Stomach (tissue), 9 donors: ENCODE data around the gene CSMD2. TPM values are rescaled to one million over a fixed set of nuclear protein-coding genes. Genes with fewer than 3 reads are reported as not detected.

Experiments used
- DNase-seq, 2 donors: peaks; one replicate each; pipeline versions ENCODE4 v3.0.0 to v3.0.0-alpha.2; 2013 to 2019
- H3K27ac ChIP-seq, 5 donors: fragments of 200-600 bp in 4 of 5; sonication (generic) in 4 of 5; one replicate each; pipeline ENCODE4 v1.5.1; 2013 to 2019; ENCODE audit warnings: mild to moderate bottlenecking in 1 of 5, moderate library complexity in 1 of 5
- H3K27me3 ChIP-seq, 3 donors: fragments of 200-600 bp; sonication (generic); one replicate each; pipeline ENCODE4 v1.5.1; 2017 to 2019; ENCODE audit warnings: mixed run types in 1 of 3
- H3K36me3 ChIP-seq, 4 donors: fragments of 200-600 bp; sonication (generic); 1 replicate in 3 of 4; 2 replicates in 1 of 4; pipeline ENCODE4 v1.5.1; 2016 to 2019
- H3K4me1 ChIP-seq, 4 donors: fragments of 200-600 bp; sonication (generic); one replicate each; pipeline ENCODE4 v1.5.1; 2016 to 2019
- H3K4me3 ChIP-seq, 4 donors: fragments of 200-600 bp; sonication (generic) in 3 of 4; one replicate each; pipeline ENCODE4 v1.5.1; 2016 to 2019; ENCODE audit warnings: mild to moderate bottlenecking in 1 of 4
- H3K9me3 ChIP-seq, 4 donors: fragments of 200-600 bp; sonication (generic); one replicate each; pipeline ENCODE4 v1.5.1; 2016 to 2019
- EP300 ChIP-seq: sonication (generic); formaldehyde crosslinking; IDR thresholded peaks from one replicate; pipeline ENCODE4 v1.6.1; 2017; ENCODE audit warnings: antibody characterized with exemption
- POLR2A ChIP-seq, 4 donors: fragments of 450-650 bp; IDR thresholded peaks; one replicate each; pipeline ENCODE4 v1.6.1; 2016; ENCODE audit warnings: antibody characterized with exemption in 4 of 4, control low read depth in 2 of 4, mild to moderate bottlenecking in 1 of 4, moderate library complexity in 1 of 4
- POLR2AphosphoS5 ChIP-seq, 3 donors: sonication (generic); formaldehyde crosslinking; IDR thresholded peaks; one replicate each; pipeline ENCODE4 v1.6.1; 2016; ENCODE audit warnings: antibody characterized with exemption in 3 of 3
- WGBS, 5 donors: extraction: QIAGEN DNeasy Blood & Tissue Kit in 3 of 5; methylation state at CpG; one replicate each; pipeline versions ENCODE4 v1.1.5 to v1.1.7; 2013 to 2018; 5-methylcytosine and 5-hydroxymethylcytosine counted together
- intact Hi-C: fragments of 100-400 bp; cut with DNase I; formaldehyde crosslinking; loops from one replicate; pipeline ENCODE4 v1.15.1; 2023; ENCODE audit warnings: low total_unique reads
- polyA plus RNA-seq, 3 donors: library from polyadenylated mRNA; stranded (reverse); fragments of 200-250 nt; gene quantifications; one replicate each; pipeline ENCODE4 v1.2.3, GENCODE V29; 2013
- total RNA-seq, 5 donors: library from RNA; depleted of rRNA; stranded (reverse); fragments of >200 nt; gene quantifications; one replicate each; pipeline versions ENCODE4 v1.1.0 to v1.2.3, GENCODE V29; 2014 to 2016
- TF ChIP-seq, protein P1 (sequence below), 7 experiments: fragments of 450-650 bp in 4 of 7; fragments of 200-600 bp in 3 of 7; sonication (generic) in 3 of 7; IDR thresholded peaks; one replicate each; pipeline ENCODE4 v1.5.1; 2016 to 2019; ENCODE audit warnings: antibody characterized with exemption in 7 of 7, control low read depth in 2 of 7, mild to moderate bottlenecking in 1 of 7
- donor health status: healthy with polysubstance abuse.
- donor health status: Bipolar disorder and iron deficiency.
- donor health status: healthy.

The CSMD2 gene
- total and polyA plus RNA-seq, 8 donors = 0.10 to 3.5 (median 0.37) TPM; not detected in 1

DNA sequence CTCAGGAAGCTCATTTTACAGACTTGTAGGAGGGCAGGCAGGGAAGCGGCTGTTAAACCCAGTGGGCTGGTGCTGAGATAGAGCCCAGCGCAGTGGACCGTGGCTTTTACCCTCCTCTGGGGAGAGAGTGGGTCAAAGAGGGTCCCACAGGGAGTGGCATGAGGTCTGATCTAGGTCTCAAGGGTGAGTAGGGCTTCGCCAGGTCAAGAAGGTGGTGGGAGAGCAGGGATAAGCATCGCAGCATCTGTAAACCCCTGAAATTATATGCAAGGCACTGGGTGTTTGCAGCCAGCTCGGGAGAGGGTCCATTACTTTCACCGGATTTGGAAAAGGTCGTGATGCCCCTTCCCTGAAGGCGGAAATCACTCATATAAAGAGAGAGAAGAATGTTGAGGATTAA is 603.5 kb downstream of the CSMD2 start:
- Histone ChIP-seq H3K9me3 (no peaks in the 10 kb centered on the region), H3K27ac (no peak overlapping the region), H3K36me3 (no peaks in the 10 kb centered on the region), H3K4me1 (peaks cover 11 to 24% (median 21%) of the 10 kb centered on the region in 4 donors), H3K27me3 (no peaks in the 10 kb centered on the region), H3K4me3 (no peak overlapping the region)
- no peak for DNase-seq
- TF ChIP-seq POLR2A (IDR thresholded peaks at IDR 0.05) (no peak), POLR2AphosphoS5 (IDR thresholded peaks at IDR 0.05) (no peak), EP300 (no peak)
- TF ChIP-seq, protein P1, sequence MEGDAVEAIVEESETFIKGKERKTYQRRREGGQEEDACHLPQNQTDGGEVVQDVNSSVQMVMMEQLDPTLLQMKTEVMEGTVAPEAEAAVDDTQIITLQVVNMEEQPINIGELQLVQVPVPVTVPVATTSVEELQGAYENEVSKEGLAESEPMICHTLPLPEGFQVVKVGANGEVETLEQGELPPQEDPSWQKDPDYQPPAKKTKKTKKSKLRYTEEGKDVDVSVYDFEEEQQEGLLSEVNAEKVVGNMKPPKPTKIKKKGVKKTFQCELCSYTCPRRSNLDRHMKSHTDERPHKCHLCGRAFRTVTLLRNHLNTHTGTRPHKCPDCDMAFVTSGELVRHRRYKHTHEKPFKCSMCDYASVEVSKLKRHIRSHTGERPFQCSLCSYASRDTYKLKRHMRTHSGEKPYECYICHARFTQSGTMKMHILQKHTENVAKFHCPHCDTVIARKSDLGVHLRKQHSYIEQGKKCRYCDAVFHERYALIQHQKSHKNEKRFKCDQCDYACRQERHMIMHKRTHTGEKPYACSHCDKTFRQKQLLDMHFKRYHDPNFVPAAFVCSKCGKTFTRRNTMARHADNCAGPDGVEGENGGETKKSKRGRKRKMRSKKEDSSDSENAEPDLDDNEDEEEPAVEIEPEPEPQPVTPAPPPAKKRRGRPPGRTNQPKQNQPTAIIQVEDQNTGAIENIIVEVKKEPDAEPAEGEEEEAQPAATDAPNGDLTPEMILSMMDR (IDR thresholded peaks at IDR 0.05) = no peak
- intact Hi-C loops = no loop called here
- 89 to 94% (median 92%) methylated on average over 9 of the region's 9 CpGs for WGBS, 5 donors

DNA sequence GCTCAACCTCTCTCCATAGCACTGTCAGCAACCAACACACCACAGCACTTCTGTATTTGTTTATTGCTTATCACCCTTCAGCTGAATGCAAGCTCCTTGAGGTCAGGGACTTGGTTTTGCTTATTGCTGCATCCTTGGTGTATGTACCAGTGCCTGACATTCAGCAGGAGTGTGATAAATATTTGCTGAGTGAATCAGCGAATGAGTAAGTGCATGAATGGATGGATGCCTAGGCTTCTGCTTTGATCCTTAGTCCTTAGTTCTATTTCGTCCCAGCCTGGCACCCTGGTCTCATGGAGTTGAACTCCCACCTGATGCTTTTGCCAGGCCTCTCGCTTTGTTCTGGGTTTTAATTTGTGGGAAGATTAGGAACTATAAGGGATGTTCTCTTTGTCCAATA is 604.4 kb downstream of the CSMD2 start:
- TF ChIP-seq, protein P1 (IDR thresholded peaks at IDR 0.05) = no peak
- TF ChIP-seq POLR2A (IDR thresholded peaks at IDR 0.05) (no peak), POLR2AphosphoS5 (IDR thresholded peaks at IDR 0.05) (no peak)
- no peaks in the 10 kb centered on the region for H3K36me3 ChIP-seq
- H3K4me3 ChIP-seq = no peak overlapping the region
- intact Hi-C loops = no loop called here
- WGBS, 5 donors = 84 to 94% (median 93%) methylated on average over 3 of the region's 3 CpGs
- no peak overlapping the region for H3K27ac ChIP-seq
- peaks cover 11 to 24% (median 21%) of the 10 kb centered on the region in 4 donors for H3K4me1 ChIP-seq
- DNase-seq = no peak
- no peaks in the 10 kb centered on the region for H3K27me3 ChIP-seq
- no peaks in the 10 kb centered on the region for H3K9me3 ChIP-seq

DNA sequence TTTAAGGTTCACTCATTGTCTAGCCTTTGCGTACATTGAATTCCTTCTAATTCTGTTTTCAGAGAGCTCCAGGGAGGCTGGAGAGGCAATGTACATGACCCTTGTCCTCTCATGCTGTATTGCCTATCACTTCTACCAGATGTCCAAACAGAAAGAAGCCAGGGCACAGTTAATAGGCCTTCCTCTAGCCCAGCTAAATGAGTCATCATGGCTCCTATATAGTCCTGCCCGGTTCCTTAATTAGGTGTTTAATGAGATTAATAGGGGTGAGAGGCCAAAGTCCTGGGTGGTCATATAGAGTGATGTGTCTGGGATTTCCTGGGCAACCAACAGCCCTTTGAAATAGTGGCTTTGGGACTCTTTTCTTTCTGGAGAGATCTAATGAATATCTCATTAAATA is 616.3 kb downstream of the CSMD2 start:
- H3K27ac ChIP-seq = no peak overlapping the region
- H3K4me3 ChIP-seq = no peak overlapping the region
- H3K36me3 ChIP-seq = no peaks in the 10 kb centered on the region
- TF ChIP-seq EP300 (no peak), POLR2A (IDR thresholded peaks at IDR 0.05) (no peak), POLR2AphosphoS5 (IDR thresholded peaks at IDR 0.05) (no peak)
- TF ChIP-seq, protein P1 (IDR thresholded peaks at IDR 0.05) = no peak
- WGBS, 5 donors = 83 to 91% (median 88%) methylated on average over 2 of the region's 2 CpGs
- H3K4me1 ChIP-seq = no peaks in the 10 kb centered on the region
- H3K9me3 ChIP-seq = peaks cover 11 to 32% (median 17%) of the 10 kb centered on the region in 4 donors
- no peak for DNase-seq
- no peaks in the 10 kb centered on the region for H3K27me3 ChIP-seq
- intact Hi-C loops = no loop called here

DNA sequence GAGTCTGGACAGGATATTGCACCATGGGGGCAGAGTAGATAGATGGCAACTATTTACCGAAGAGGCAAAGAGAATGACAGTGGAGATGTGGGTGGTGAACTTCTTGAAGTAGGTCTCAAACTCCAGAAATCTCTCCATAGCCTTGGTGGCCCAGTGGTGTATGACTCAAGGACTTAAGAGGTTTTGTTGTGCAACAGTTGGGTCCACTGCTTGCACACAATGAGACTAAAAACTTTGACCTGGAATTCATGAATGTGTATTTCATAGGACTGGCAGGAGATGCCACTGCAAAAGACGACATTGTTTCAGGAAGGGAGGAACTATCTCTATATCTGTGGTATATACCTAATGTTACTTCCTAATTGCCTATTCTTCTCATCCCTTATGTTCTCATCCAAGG is 616.7 kb downstream of the CSMD2 start:
- Histone ChIP-seq H3K27me3 (no peaks in the 10 kb centered on the region), H3K4me1 (no peaks in the 10 kb centered on the region), H3K4me3 (no peak overlapping the region), H3K36me3 (no peaks in the 10 kb centered on the region), H3K27ac (no peak overlapping the region), H3K9me3 (peaks cover 11 to 32% (median 17%) of the 10 kb centered on the region in 4 donors)
- 83 to 98% (median 87%) methylated on average over 2 of the region's 2 CpGs for WGBS, 5 donors
- DNase-seq = no peak
- intact Hi-C loops = no loop called here
- TF ChIP-seq POLR2AphosphoS5 (IDR thresholded peaks at IDR 0.05) = no peak
- TF ChIP-seq EP300 = no peak
- TF ChIP-seq, protein P1 (IDR thresholded peaks at IDR 0.05) = no peak
- no peak for TF ChIP-seq POLR2A (IDR thresholded peaks at IDR 0.05)
